BLaER1 treated with 17β-estradiol and CSF1 and Interleukin-3, amounts not matched to agents 10 nM and 100 nM (cell line): Measurements from ENCODE around the gene TRPM6.
A peak's percentile ranks its signal among the peaks of the same experiment; 100 is the strongest.
"Not testable (repeated sequence)": the region's sequence is repeated elsewhere in the genome, so short reads cannot be mapped to it uniquely, and the experiment has no call there.

Source experiments
- H3K27ac ChIP-seq, 11 experiments: shearing (Covaris generic); formaldehyde crosslinking; 2 replicates each; pipeline ENCODE4 v1.8.1; 2022
- H3K27me3 ChIP-seq, 11 experiments: shearing (Covaris generic); formaldehyde crosslinking; 2 replicates each; pipeline ENCODE4 v1.8.1; 2022
- H3K36me3 ChIP-seq, 11 experiments: shearing (Covaris generic); formaldehyde crosslinking; 2 replicates each; pipeline ENCODE4 v1.8.1; 2022
- H3K4me1 ChIP-seq, 10 experiments: shearing (Covaris generic); formaldehyde crosslinking; 2 replicates each; pipeline ENCODE4 v1.8.1; 2022
- H3K4me2 ChIP-seq, 11 experiments: shearing (Covaris generic); formaldehyde crosslinking; 2 replicates each; pipeline ENCODE4 v1.8.1; 2022
- H3K4me3 ChIP-seq, 10 experiments: shearing (Covaris generic); formaldehyde crosslinking; 2 replicates each; pipeline ENCODE4 v1.8.1; 2022
- H3K9ac ChIP-seq, 11 experiments: shearing (Covaris generic); formaldehyde crosslinking; 2 replicates each; pipeline ENCODE4 v1.8.1; 2022
- H3K9me3 ChIP-seq, 11 experiments: shearing (Covaris generic); formaldehyde crosslinking; replicated peaks in 1 of 11; 2 replicates each; pipeline ENCODE4 v1.8.1; 2022
- H4K20me1 ChIP-seq, 11 experiments: shearing (Covaris generic); formaldehyde crosslinking; 2 replicates each; pipeline ENCODE4 v1.8.1; 2022
- Cebpa-rat ChIP-seq, 11 experiments: shearing (Covaris generic); IDR thresholded peaks; 2 replicates each; pipeline ENCODE4 v1.8.1; 2022

TRPM6 gene

DNA sequence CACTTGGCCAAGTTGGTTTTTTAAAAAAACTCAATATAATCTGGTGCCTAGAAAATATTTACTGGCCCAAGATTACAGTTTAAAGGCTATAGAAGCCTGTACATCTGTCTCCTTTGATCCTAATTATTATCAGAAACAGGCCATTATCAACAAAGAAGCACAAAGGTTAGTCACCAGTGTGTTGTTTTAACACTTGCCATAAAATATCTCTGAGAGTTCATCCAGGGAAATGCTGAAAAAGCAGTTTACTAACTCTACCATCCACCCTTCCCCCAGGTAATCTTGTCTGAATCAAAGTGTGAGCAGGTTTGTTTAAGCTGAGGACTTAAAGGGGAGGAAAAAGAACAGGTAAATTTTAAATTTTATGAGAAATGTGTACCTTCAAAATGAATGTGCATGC, 13.3 kb upstream of the TRPM6 start:
- H3K4me1 ChIP-seq: no peaks in the 10 kb centered on the region
- H3K27me3 ChIP-seq: no peaks in the 10 kb centered on the region
- no peaks in the 10 kb centered on the region for H3K9me3 ChIP-seq
- no peak overlapping the region for H3K9ac ChIP-seq
- no peak for TF ChIP-seq Cebpa-rat (IDR thresholded peaks at IDR 0.05)
- no peak overlapping the region for H3K27ac ChIP-seq
- no peak overlapping the region for H3K4me2 ChIP-seq
- no peaks in the 10 kb centered on the region for H3K36me3 ChIP-seq
- H3K4me3 ChIP-seq: no peak overlapping the region
- H4K20me1 ChIP-seq: no peaks in the 10 kb centered on the region

- H3K9me3 ChIP-seq, H3K4me2 ChIP-seq, H3K36me3 ChIP-seq, H3K4me3 ChIP-seq, H4K20me1 ChIP-seq, H3K27ac ChIP-seq, H3K9ac ChIP-seq: not testable (repeated sequence)
- H3K4me1 ChIP-seq: peaks cover 7 to 28% (median 14%) of the 10 kb centered on the region in 10 experiments; a peak in 18 of 20 replicates
- H3K27me3 ChIP-seq: peaks cover 0 to 37% (median 14%) of the 10 kb centered on the region in 11 experiments; a peak in 16 of 22 replicates
Observed at GRCh38 chr9:74888449-74888848, 728 bp upstream of the TRPM6 start.

- Histone ChIP-seq H3K9ac (peak overlapping the region in 1 of 11 experiments; percentile 76; a peak in 3 of 22 replicates), H3K27ac (peak overlapping the region in 2 of 11 experiments; percentile 67 to 69; a peak in 1 of 22 replicates), H3K36me3 (no peaks in the 10 kb centered on the region), H3K4me1 (peaks cover 7 to 28% (median 14%) of the 10 kb centered on the region in 10 experiments; a peak in 18 of 20 replicates), H3K4me3 (peak overlapping the region in 9 of 10 experiments; percentile 62 to 76 (median 66); a peak in 16 of 20 replicates), H3K9me3 (peaks cover 4 to 9% (median 6%) of the 10 kb centered on the region in 11 experiments; a peak in 9 of 22 replicates), H3K4me2 (peak overlapping the region in 10 of 11 experiments; percentile 76 to 91 (median 86); a peak in 19 of 22 replicates), H3K27me3 (peaks cover 0 to 41% (median 14%) of the 10 kb centered on the region in 11 experiments; a peak in 16 of 22 replicates), H4K20me1 (no peaks in the 10 kb centered on the region)
- TF ChIP-seq Cebpa-rat (IDR thresholded peaks at IDR 0.05): no peak
Observed at GRCh38 chr9:74887981-74888370, 255 bp upstream of the TRPM6 start.

GRCh38 chr9:74876382-74876949, 11.3 kb downstream of the TRPM6 start:
- Histone ChIP-seq H3K27me3 (peaks cover 0 to 79% (median 0%) of the 10 kb centered on the region in 11 experiments; a peak in 5 of 22 replicates), H3K36me3 (peaks cover 0 to 7% (median 0%) of the 10 kb centered on the region in 11 experiments; a peak in 1 of 22 replicates), H3K4me1 (peaks cover 0 to 13% (median 4%) of the 10 kb centered on the region in 10 experiments; a peak in 6 of 20 replicates), H3K27ac (no peak overlapping the region), H3K9me3 (peaks cover 27 to 36% (median 31%) of the 10 kb centered on the region in 11 experiments), H3K4me3 (no peak overlapping the region), H3K4me2 (no peak overlapping the region), H4K20me1 (no peaks in the 10 kb centered on the region), H3K9ac (no peak overlapping the region)
- TF ChIP-seq Cebpa-rat (IDR thresholded peaks at IDR 0.05): no peak

- H3K9me3 ChIP-seq: peaks cover 27 to 36% (median 30%) of the 10 kb centered on the region in 11 experiments
- no peak for TF ChIP-seq Cebpa-rat (IDR thresholded peaks at IDR 0.05)
Observed at GRCh38 chr9:74875656-74876055, 12.1 kb downstream of the TRPM6 start.

GRCh38 chr9:74874220-74874619, 13.5 kb downstream of the TRPM6 start:
- Histone ChIP-seq H4K20me1 (no peaks in the 10 kb centered on the region), H3K9me3 (peaks cover 18 to 23% (median 21%) of the 10 kb centered on the region in 11 experiments), H3K27ac (no peak overlapping the region), H3K4me1 (peaks cover 0 to 9% (median 6%) of the 10 kb centered on the region in 10 experiments; a peak in 8 of 20 replicates), H3K4me2 (no peak overlapping the region), H3K36me3 (0 out of 22 replicates have a peak, but pooled peaks cover 0 to 7% (median 0%) of the 10 kb centered on the region in 11 experiments), H3K27me3 (peaks cover 0 to 82% (median 0%) of the 10 kb centered on the region in 11 experiments; a peak in 4 of 22 replicates), H3K9ac (no peak overlapping the region), H3K4me3 (no peak overlapping the region)
- TF ChIP-seq Cebpa-rat (IDR thresholded peaks at IDR 0.05): no peak

More at GRCh38 chr9:74875656-74876055, 12.1 kb downstream of the TRPM6 start:
- H3K4me3 ChIP-seq: no peak overlapping the region
- H3K27me3 ChIP-seq: peaks cover 0 to 78% (median 0%) of the 10 kb centered on the region in 11 experiments; a peak in 4 of 22 replicates
- H3K27ac ChIP-seq: no peak overlapping the region
- H3K9ac ChIP-seq: no peak overlapping the region
- H3K4me2 ChIP-seq: no peak overlapping the region
- no peaks in the 10 kb centered on the region for H4K20me1 ChIP-seq
- peaks cover 0 to 7% (median 0%) of the 10 kb centered on the region in 11 experiments; a peak in 1 of 22 replicates for H3K36me3 ChIP-seq
- H3K4me1 ChIP-seq: peaks cover 0 to 9% (median 3%) of the 10 kb centered on the region in 10 experiments; a peak in 6 of 20 replicates

GRCh38 chr9:74872619-74873233, 15.0 kb downstream of the TRPM6 start:
- no peak overlapping the region for H3K4me3 ChIP-seq
- H3K36me3 ChIP-seq: no peaks in the 10 kb centered on the region
- peaks cover 0 to 11% (median 8%) of the 10 kb centered on the region in 10 experiments; a peak in 8 of 20 replicates for H3K4me1 ChIP-seq
- no peak overlapping the region for H3K27ac ChIP-seq
- no peak overlapping the region for H3K9ac ChIP-seq
- H3K27me3 ChIP-seq: peaks cover 0 to 78% (median 0%) of the 10 kb centered on the region in 11 experiments; a peak in 4 of 22 replicates
- H3K4me2 ChIP-seq: no peak overlapping the region
- H3K9me3 ChIP-seq: peaks cover 3 to 10% (median 6%) of the 10 kb centered on the region in 11 experiments
- H4K20me1 ChIP-seq: no peaks in the 10 kb centered on the region
- TF ChIP-seq Cebpa-rat (IDR thresholded peaks at IDR 0.05): no peak

DNA sequence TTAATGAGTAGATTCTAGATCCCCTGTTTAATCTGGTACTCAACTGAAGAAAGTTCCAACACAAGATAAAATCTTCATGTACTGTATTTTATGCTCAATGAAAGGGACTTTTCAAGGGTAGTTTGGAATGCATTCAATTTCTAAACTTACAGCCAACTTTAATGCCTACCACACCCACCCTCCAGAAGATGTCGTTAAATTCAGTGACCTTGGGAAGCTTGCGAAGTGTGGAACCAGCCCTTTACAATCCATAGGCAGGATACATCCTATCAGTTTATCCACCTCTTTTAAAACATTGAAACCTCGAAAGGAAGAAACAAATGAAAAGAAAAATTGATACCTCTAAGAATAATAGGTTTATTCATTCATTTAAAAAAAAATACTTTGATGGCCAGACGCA, 20.2 kb downstream of the TRPM6 start:
- no peak for TF ChIP-seq Cebpa-rat (IDR thresholded peaks at IDR 0.05)
- no peaks in the 10 kb centered on the region for H3K36me3 ChIP-seq
- no peak overlapping the region for H3K9ac ChIP-seq
- H3K9me3 ChIP-seq: no peaks in the 10 kb centered on the region; a peak in 1 of 22 replicates
- peaks cover 0 to 42% (median 0%) of the 10 kb centered on the region in 11 experiments; a peak in 4 of 22 replicates for H3K27me3 ChIP-seq
- H3K4me2 ChIP-seq: peak overlapping the region in 8 of 11 experiments; percentile 1 to 81 (median 48); a peak in 9 of 22 replicates
- no peak overlapping the region for H3K4me3 ChIP-seq
- H4K20me1 ChIP-seq: no peaks in the 10 kb centered on the region
- H3K27ac ChIP-seq: no peak overlapping the region
- peaks cover 18 to 62% (median 53%) of the 10 kb centered on the region in 10 experiments for H3K4me1 ChIP-seq

DNA sequence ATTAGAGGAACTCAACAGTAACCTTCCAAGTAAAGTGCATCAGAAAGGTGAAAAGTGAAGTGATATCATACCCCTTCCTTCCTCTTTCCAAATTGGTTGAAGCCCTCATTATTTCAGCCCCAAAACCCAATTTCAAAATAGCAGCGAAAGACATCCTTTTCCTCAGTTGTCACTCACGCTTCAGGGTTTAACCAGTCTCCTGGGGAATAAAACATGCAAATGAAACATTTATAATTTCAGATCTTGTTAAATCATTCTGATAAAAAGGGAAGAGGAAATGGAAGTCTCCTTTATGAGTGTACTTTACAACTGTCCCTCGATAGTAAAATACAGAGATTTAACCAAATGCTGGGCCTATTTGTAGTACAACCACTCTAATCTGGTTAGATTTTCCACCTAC, 22.5 kb downstream of the TRPM6 start:
- H3K4me1 ChIP-seq: peaks cover 18 to 83% (median 75%) of the 10 kb centered on the region in 10 experiments
- no peak overlapping the region for H3K4me3 ChIP-seq
- no peaks in the 10 kb centered on the region for H3K36me3 ChIP-seq
- 0 out of 22 replicates have a peak overlapping the region, but pooled peaks of 1 of the 11 experiments have one; percentile 3 for H3K9ac ChIP-seq
- H4K20me1 ChIP-seq: no peaks in the 10 kb centered on the region
- H3K9me3 ChIP-seq: no peaks in the 10 kb centered on the region; a peak in 1 of 22 replicates
- H3K27me3 ChIP-seq: peaks cover 0 to 32% (median 0%) of the 10 kb centered on the region in 11 experiments; a peak in 4 of 22 replicates
- peak overlapping the region; percentile 40 to 81 (median 65); a peak in 21 of 22 replicates for H3K4me2 ChIP-seq
- peak in 1 of 11 experiments; percentile 25; a peak in 1 of 22 replicates for TF ChIP-seq Cebpa-rat (IDR thresholded peaks at IDR 0.05)
- peak overlapping the region in 8 of 11 experiments; percentile 9 to 65 (median 41); a peak in 12 of 22 replicates for H3K27ac ChIP-seq
